Esophagus muscularis mucosa (tissue), 4 donors: ENCODE data around the gene AJAP1. TPM values are rescaled to one million over a fixed set of nuclear protein-coding genes. Genes with fewer than 3 reads are reported as not detected.

Experiments used
- DNase-seq: peaks from one replicate; pipeline ENCODE4 v3.0.0-alpha.2; 2017; ENCODE audit errors: extremely low spot score
- H3K27ac ChIP-seq, 4 donors: fragments of 200-600 bp; sonication (generic); replicated peaks in 1 of 4; 1 replicate in 3 of 4; 2 replicates in 1 of 4; pipeline ENCODE4 v1.5.1; 2016 to 2019; ENCODE audit warnings: mild to moderate bottlenecking in 1 of 4
- H3K27me3 ChIP-seq, 4 donors: fragments of 200-600 bp; sonication (generic); one replicate each; pipeline versions ENCODE4 v1.5.1 to v1.6.0; 2016 to 2019
- H3K36me3 ChIP-seq, 4 donors: fragments of 200-600 bp; sonication (generic); one replicate each; pipeline ENCODE4 v1.5.1; 2016 to 2019
- H3K4me1 ChIP-seq, 4 donors: fragments of 200-600 bp; sonication (generic); one replicate each; pipeline ENCODE4 v1.5.1; 2016 to 2019
- H3K4me3 ChIP-seq, 4 donors: fragments of 200-600 bp; sonication (generic); 1 replicate in 2 of 4; 2 replicates in 2 of 4; pipeline ENCODE4 v1.5.1; 2016 to 2019; ENCODE audit warnings: mild to moderate bottlenecking in 4 of 4, moderate library complexity in 1 of 4
- H3K9me3 ChIP-seq, 4 donors: fragments of 200-600 bp; sonication (generic); 1 replicate in 3 of 4; 2 replicates in 1 of 4; pipeline ENCODE4 v1.5.1; 2016 to 2019
- CTCF ChIP-seq, 3 experiments: fragments of 200-600 bp in 2 of 3; fragments of 450-650 bp in 1 of 3; sonication (generic) in 2 of 3; IDR thresholded peaks; one replicate each; pipeline ENCODE4 v1.5.1; 2017 to 2019; ENCODE audit warnings: antibody characterized with exemption in 3 of 3, mild to moderate bottlenecking in 2 of 3, moderate library complexity in 1 of 3
- EP300 ChIP-seq: sonication (generic); formaldehyde crosslinking; IDR thresholded peaks from one replicate; pipeline ENCODE4 v1.6.1; 2017; ENCODE audit warnings: antibody characterized with exemption
- POLR2A ChIP-seq: fragments of 450-650 bp; IDR thresholded peaks from one replicate; pipeline ENCODE4 v1.6.1; 2017; ENCODE audit warnings: antibody characterized with exemption, moderate library complexity, mild to moderate bottlenecking, low read depth
- POLR2AphosphoS5 ChIP-seq, 2 donors: sonication (generic); formaldehyde crosslinking; IDR thresholded peaks; one replicate each; pipeline ENCODE4 v1.6.1; 2017; ENCODE audit warnings: antibody characterized with exemption in 2 of 2
- WGBS: methylation state at CpG from one replicate; pipeline ENCODE4 v1.1.5; 2018; 5-methylcytosine and 5-hydroxymethylcytosine counted together
- intact Hi-C: fragments of 100-400 bp; cut with DNase I; formaldehyde crosslinking; loops from one replicate; pipeline ENCODE4 v1.15.1; 2023
- total RNA-seq, 4 donors: library from RNA; depleted of rRNA; stranded (reverse); fragments of >200 nt; gene quantifications; one replicate each; pipeline versions ENCODE4 v1.1.0 to v1.2.1, GENCODE V29; 2016

AJAP1 gene
- total RNA-seq, 4 donors from 2014 or later, result 0.40 to 0.84 (median 0.54) TPM

GRCh38 chr1:4733446-4734177 lies 79.2 kb downstream of the AJAP1 start:
- WGBS, result 78% methylated on average over 27 of the region's 27 CpGs
- DNase-seq, result no peak
- Histone ChIP-seq H3K9me3 (peaks cover 0 to 10% (median 4%) of the 10 kb centered on the region in 4 donors), H3K27ac (no peak overlapping the region), H3K27me3 (peaks cover 0 to 31% (median 2%) of the 10 kb centered on the region in 4 donors), H3K4me1 (peaks cover 0 to 4% (median 0%) of the 10 kb centered on the region in 4 donors), H3K4me3 (no peak overlapping the region), H3K36me3 (no peaks in the 10 kb centered on the region)
- intact Hi-C loops, result no loop called here
- TF ChIP-seq POLR2A, result no peak
- TF ChIP-seq POLR2AphosphoS5 (IDR thresholded peaks at IDR 0.05), result no peak
- TF ChIP-seq CTCF (IDR thresholded peaks at IDR 0.05), result no peak
- TF ChIP-seq EP300, result no peak

- no peak overlapping the region for H3K27ac ChIP-seq
- intact Hi-C loops, result no loop called here
- H3K4me1 ChIP-seq, result peaks cover 0 to 4% (median 0%) of the 10 kb centered on the region in 4 donors
- WGBS, result 81% methylated on average over 5 of the region's 6 CpGs
- no peak overlapping the region for H3K4me3 ChIP-seq
- no peak for DNase-seq
- no peaks in the 10 kb centered on the region for H3K36me3 ChIP-seq
- H3K27me3 ChIP-seq, result peaks cover 0 to 37% (median 2%) of the 10 kb centered on the region in 4 donors
- TF ChIP-seq POLR2AphosphoS5 (IDR thresholded peaks at IDR 0.05) (no peak), EP300 (no peak), CTCF (IDR thresholded peaks at IDR 0.05) (no peak), POLR2A (no peak)
- peaks cover 0 to 15% (median 6%) of the 10 kb centered on the region in 4 donors for H3K9me3 ChIP-seq
Measured at GRCh38 chr1:4734219-4734618, 79.8 kb downstream of the AJAP1 start.

GRCh38 chr1:4734791-4735190 lies 80.4 kb downstream of the AJAP1 start:
- H3K9me3 ChIP-seq, result peaks cover 0 to 15% (median 6%) of the 10 kb centered on the region in 4 donors
- WGBS, result 82% methylated on average over 21 of the region's 22 CpGs
- peaks cover 0 to 1% (median 0%) of the 10 kb centered on the region in 4 donors for H3K4me1 ChIP-seq
- no peak overlapping the region for H3K27ac ChIP-seq
- no peak overlapping the region for H3K4me3 ChIP-seq
- no peak for DNase-seq
- intact Hi-C loops, result no loop called here
- H3K36me3 ChIP-seq, result no peaks in the 10 kb centered on the region
- TF ChIP-seq POLR2A (no peak), CTCF (IDR thresholded peaks at IDR 0.05) (no peak), POLR2AphosphoS5 (IDR thresholded peaks at IDR 0.05) (no peak), EP300 (no peak)
- H3K27me3 ChIP-seq, result peaks cover 0 to 43% (median 2%) of the 10 kb centered on the region in 4 donors

- Histone ChIP-seq H3K27me3 (peaks cover 0 to 49% (median 2%) of the 10 kb centered on the region in 4 donors), H3K4me1 (no peaks in the 10 kb centered on the region), H3K27ac (no peak overlapping the region), H3K4me3 (no peak overlapping the region), H3K9me3 (peaks cover 0 to 15% (median 6%) of the 10 kb centered on the region in 4 donors), H3K36me3 (no peaks in the 10 kb centered on the region)
- DNase-seq, result no peak
- intact Hi-C loops, result no loop called here
- WGBS, result 69% methylated on average over 7 of the region's 7 CpGs
- TF ChIP-seq POLR2A, result no peak
- no peak for TF ChIP-seq CTCF (IDR thresholded peaks at IDR 0.05)
- no peak for TF ChIP-seq POLR2AphosphoS5 (IDR thresholded peaks at IDR 0.05)
- TF ChIP-seq EP300, result no peak
Measured at GRCh38 chr1:4736254-4736653, 81.8 kb downstream of the AJAP1 start.
